Erythroblast (primary cell): ENCODE measurements around the gene RGMB.

Experiments used
- GATA1 ChIP-seq: IDR thresholded peaks from 2 replicates; pipeline ENCODE4 v1.6.1; 2011; ENCODE audit warnings: low read depth, mild to moderate bottlenecking, control low read depth, low read length, moderate library complexity
- POLR2A ChIP-seq: IDR thresholded peaks from 2 replicates; pipeline ENCODE4 v1.6.1; 2011; ENCODE audit warnings: mild to moderate bottlenecking, low read length

DNA sequence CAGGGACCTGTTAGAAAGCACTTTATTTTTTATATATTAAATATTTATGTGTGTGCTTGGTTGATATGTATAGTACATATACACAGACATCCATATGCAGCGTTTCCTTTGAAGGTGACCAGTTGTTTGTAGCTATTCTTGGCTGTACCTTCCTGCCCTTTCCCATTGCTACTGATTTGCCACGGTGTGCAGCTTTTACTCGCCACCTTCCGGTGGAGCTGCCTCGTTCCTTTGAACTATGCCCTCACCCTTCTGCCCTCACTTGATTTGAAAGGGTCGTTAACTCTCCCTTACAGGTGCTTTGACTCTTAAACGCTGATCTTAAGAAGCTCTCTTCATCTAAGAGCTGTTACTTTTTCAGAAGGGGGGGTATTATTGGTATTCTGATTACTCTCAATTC lies 20.5 kb downstream of the RGMB start:
- TF ChIP-seq POLR2A, result no peak
- no peak for TF ChIP-seq GATA1
